ENCODE data around the gene JKAMP. TPM values are rescaled to one million over a fixed set of nuclear protein-coding genes. Genes with fewer than 3 reads are reported as not detected.

Gene JKAMP
- total RNA-seq, 2 donors from 2014 or later: 42.5 to 57.2 TPM

DNA sequence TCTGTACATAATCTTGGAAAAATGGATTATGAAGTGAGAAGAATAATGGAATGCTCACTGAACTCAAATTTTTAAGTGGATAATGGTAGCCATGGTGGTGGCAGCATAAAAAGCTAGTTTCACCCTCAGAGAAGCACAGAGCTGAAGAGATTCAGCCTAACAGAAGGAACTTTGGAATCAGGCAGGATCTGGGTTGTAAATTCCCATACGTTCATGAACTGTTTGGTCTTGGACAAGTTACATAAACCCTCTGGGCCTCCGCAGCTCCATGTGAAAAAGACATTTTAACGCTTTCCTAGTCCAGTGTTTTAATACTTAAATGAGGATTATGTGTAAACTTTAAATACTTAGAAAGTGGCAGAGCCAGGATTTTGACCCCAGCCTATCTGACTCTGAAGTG is 26.6 kb downstream of the JKAMP start:
- H3K36me3 Mint-ChIP-seq (ENCODE audit: low read depth): no peaks in the 10 kb centered on the region
- H3K27ac Mint-ChIP-seq: no peak overlapping the region
- TF ChIP-seq, protein P1, sequence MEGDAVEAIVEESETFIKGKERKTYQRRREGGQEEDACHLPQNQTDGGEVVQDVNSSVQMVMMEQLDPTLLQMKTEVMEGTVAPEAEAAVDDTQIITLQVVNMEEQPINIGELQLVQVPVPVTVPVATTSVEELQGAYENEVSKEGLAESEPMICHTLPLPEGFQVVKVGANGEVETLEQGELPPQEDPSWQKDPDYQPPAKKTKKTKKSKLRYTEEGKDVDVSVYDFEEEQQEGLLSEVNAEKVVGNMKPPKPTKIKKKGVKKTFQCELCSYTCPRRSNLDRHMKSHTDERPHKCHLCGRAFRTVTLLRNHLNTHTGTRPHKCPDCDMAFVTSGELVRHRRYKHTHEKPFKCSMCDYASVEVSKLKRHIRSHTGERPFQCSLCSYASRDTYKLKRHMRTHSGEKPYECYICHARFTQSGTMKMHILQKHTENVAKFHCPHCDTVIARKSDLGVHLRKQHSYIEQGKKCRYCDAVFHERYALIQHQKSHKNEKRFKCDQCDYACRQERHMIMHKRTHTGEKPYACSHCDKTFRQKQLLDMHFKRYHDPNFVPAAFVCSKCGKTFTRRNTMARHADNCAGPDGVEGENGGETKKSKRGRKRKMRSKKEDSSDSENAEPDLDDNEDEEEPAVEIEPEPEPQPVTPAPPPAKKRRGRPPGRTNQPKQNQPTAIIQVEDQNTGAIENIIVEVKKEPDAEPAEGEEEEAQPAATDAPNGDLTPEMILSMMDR (conservative IDR thresholded peaks at IDR 0.05): no peak
- peaks cover 5% of the 10 kb centered on the region for H3K27me3 Mint-ChIP-seq (ENCODE audit: insufficient read depth)
- peaks cover 26% of the 10 kb centered on the region for H3K9me3 Mint-ChIP-seq
- no peaks in the 10 kb centered on the region for H3K9me3 ChIP-seq (ENCODE audit: control insufficient read depth, low read length)
- peaks cover 3% of the 10 kb centered on the region for H3K4me1 ChIP-seq (ENCODE audit: control insufficient read depth, insufficient read depth, low read length)
- WGBS, 2 experiments (ENCODE audit: insufficient coverage in 1 of 2, insufficient read length in 1 of 2): 78 to 79% methylated on average over 2 to 3 of the region's 3 CpGs
- H3K36me3 ChIP-seq (ENCODE audit: control insufficient read depth, insufficient read depth, low read length): no peaks in the 10 kb centered on the region
- H3K27me3 ChIP-seq (ENCODE audit: control insufficient read depth, insufficient read depth, low read length, poor library complexity, severe bottlenecking): no peaks in the 10 kb centered on the region
- H3K27ac ChIP-seq (ENCODE audit: low read depth, low read length): no peak overlapping the region
- H3K4me1 Mint-ChIP-seq: peaks cover 9% of the 10 kb centered on the region
- no peak overlapping the region for H3K9ac ChIP-seq (ENCODE audit: extremely low read depth, low read length, poor library complexity, severe bottlenecking)
- no peak overlapping the region for H3K4me3 Mint-ChIP-seq
- H3K4me3 ChIP-seq (ENCODE audit: low read length): no peak overlapping the region
- DNase-seq: no peak

DNA sequence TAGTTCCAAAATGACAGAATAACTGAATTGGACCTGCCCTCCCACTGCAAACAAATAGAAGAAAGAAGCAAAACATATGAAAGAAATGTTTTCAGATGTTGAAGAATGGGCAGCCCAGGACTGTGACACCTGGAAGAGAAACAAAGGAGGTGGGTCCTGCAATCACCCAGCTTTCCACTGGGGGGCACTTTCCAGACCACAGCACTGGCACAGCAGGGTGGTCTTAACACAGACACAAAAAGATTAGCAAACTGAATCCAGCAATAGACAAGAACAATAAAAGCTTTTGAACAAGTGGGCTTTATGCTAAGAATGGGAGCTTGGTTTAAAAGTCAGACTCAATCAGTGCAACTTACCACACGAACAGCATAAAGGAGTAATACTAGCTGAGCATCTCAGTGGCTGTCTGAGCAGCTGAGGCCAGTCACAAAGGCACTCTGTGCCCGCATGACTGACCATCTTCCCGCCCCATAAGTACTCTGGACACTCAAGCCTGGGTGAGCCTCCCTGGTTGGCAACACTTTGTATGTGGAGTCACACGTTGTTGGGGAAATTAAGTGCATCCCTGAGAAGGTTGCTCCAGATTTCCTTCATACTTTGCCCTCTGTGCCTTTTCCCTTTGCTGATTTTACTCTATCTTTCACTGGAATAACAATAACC is 27.7 kb downstream of the JKAMP start:
- H3K36me3 Mint-ChIP-seq (ENCODE audit: low read depth): no peaks in the 10 kb centered on the region
- H3K27ac ChIP-seq (ENCODE audit: low read depth, low read length): no peak overlapping the region
- peaks cover 29% of the 10 kb centered on the region for H3K9me3 Mint-ChIP-seq
- peaks cover 3% of the 10 kb centered on the region for H3K4me1 ChIP-seq (ENCODE audit: control insufficient read depth, insufficient read depth, low read length)
- H3K27me3 Mint-ChIP-seq (ENCODE audit: insufficient read depth): peaks cover 5% of the 10 kb centered on the region
- TF ChIP-seq, protein P1 (conservative IDR thresholded peaks at IDR 0.05): peak; percentile 90
- no peak overlapping the region for H3K9ac ChIP-seq (ENCODE audit: extremely low read depth, low read length, poor library complexity, severe bottlenecking)
- no peak overlapping the region for H3K4me3 Mint-ChIP-seq
- peak; percentile 88 for DNase-seq
- no peaks in the 10 kb centered on the region for H3K9me3 ChIP-seq (ENCODE audit: control insufficient read depth, low read length)
- WGBS, 2 experiments (ENCODE audit: insufficient coverage in 1 of 2, insufficient read length in 1 of 2): 90 to 91% methylated on average over 2 to 4 of the region's 4 CpGs
- H3K27me3 ChIP-seq (ENCODE audit: control insufficient read depth, insufficient read depth, low read length, poor library complexity, severe bottlenecking): no peaks in the 10 kb centered on the region
- H3K27ac Mint-ChIP-seq: no peak overlapping the region
- H3K36me3 ChIP-seq (ENCODE audit: control insufficient read depth, insufficient read depth, low read length): no peaks in the 10 kb centered on the region
- H3K4me1 Mint-ChIP-seq: peaks cover 6% of the 10 kb centered on the region
- no peak overlapping the region for H3K4me3 ChIP-seq (ENCODE audit: low read length)

DNA sequence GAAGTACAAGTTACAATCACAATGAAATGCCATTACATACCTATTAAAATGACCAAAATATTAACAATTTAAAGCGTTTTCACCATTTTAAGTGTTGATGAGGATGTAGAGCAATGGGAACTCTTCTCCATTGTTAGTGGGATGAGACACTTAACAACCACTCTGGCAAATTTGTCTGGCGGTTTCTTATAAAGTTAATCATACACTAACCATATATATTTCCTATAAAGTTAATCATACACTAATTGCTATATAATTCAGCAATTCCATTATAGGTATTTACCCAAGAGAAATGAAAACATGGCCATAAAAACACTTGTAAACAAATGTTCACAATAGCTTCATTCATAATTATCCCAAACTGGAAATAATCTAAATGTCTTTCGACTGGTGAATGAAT is 35.9 kb downstream of the JKAMP start:
- TF ChIP-seq, protein P1 (conservative IDR thresholded peaks at IDR 0.05): no peak
- no peak overlapping the region for H3K9ac ChIP-seq (ENCODE audit: extremely low read depth, low read length, poor library complexity, severe bottlenecking)
- H3K27ac Mint-ChIP-seq: no peak overlapping the region
- no peaks in the 10 kb centered on the region for H3K36me3 ChIP-seq (ENCODE audit: control insufficient read depth, insufficient read depth, low read length)
- no peak overlapping the region for H3K4me3 ChIP-seq (ENCODE audit: low read length)
- no peaks in the 10 kb centered on the region for H3K9me3 ChIP-seq (ENCODE audit: control insufficient read depth, low read length)
- no peak overlapping the region for H3K4me3 Mint-ChIP-seq
- peaks cover 8% of the 10 kb centered on the region for H3K27me3 Mint-ChIP-seq (ENCODE audit: insufficient read depth)
- WGBS, 2 experiments (ENCODE audit: insufficient coverage in 1 of 2, insufficient read length in 1 of 2): 94 to 100% methylated on average over 1 to 3 of the region's 3 CpGs
- peaks cover 7% of the 10 kb centered on the region for H3K9me3 Mint-ChIP-seq
- no peaks in the 10 kb centered on the region for H3K36me3 Mint-ChIP-seq (ENCODE audit: low read depth)
- no peak for DNase-seq
- no peaks in the 10 kb centered on the region for H3K27me3 ChIP-seq (ENCODE audit: control insufficient read depth, insufficient read depth, low read length, poor library complexity, severe bottlenecking)
- no peaks in the 10 kb centered on the region for H3K4me1 Mint-ChIP-seq
- no peak overlapping the region for H3K27ac ChIP-seq (ENCODE audit: low read depth, low read length)
- H3K4me1 ChIP-seq (ENCODE audit: control insufficient read depth, insufficient read depth, low read length): no peaks in the 10 kb centered on the region

Measured in endodermal cell (in vitro differentiated cells).